H9 (cell line): ENCODE results near the gene DACH1. TPM values are rescaled to one million over a fixed set of nuclear protein-coding genes. Genes with fewer than 3 reads are reported as not detected.
A peak's percentile ranks its signal among the peaks of the same experiment; 100 is the strongest.

Experiments
- DNase-seq: peaks from one replicate; pipeline ENCODE4 v3.0.0-alpha.2; 2017
- H2AFZ ChIP-seq: one replicate; pipeline ENCODE4 v1.6.1; 2013; ENCODE audit warnings: mild to moderate bottlenecking, low read length, control low read depth, moderate library complexity
- H2AK5ac ChIP-seq: 2 replicates; pipeline ENCODE4 v1.6.1; 2013; ENCODE audit warnings: low read length, control low read depth, mixed read lengths; ENCODE audit not compliant: insufficient read length
- H2BK120ac ChIP-seq: one replicate; pipeline ENCODE4 v1.6.1; 2013; ENCODE audit warnings: low read depth, mild to moderate bottlenecking, low read length, control low read depth, inconsistent platforms; ENCODE audit not compliant: poor library complexity, severe bottlenecking
- H2BK12ac ChIP-seq: 2 replicates; pipeline ENCODE4 v1.6.1; 2013; ENCODE audit warnings: low read length, control low read depth, mixed read lengths, low read depth; ENCODE audit not compliant: insufficient read length
- H2BK15ac ChIP-seq: 2 replicates; pipeline ENCODE4 v1.6.1; 2013; ENCODE audit warnings: low read depth, low read length, control low read depth
- H2BK20ac ChIP-seq: one replicate; pipeline ENCODE4 v1.6.1; 2013; ENCODE audit warnings: low read depth, mild to moderate bottlenecking, low read length, control low read depth, inconsistent platforms; ENCODE audit not compliant: poor library complexity, severe bottlenecking
- H2BK5ac ChIP-seq: 2 replicates; pipeline ENCODE4 v1.6.1; 2013; ENCODE audit warnings: low read length, control low read depth, mixed read lengths; ENCODE audit not compliant: insufficient read length
- H3K14ac ChIP-seq: 2 replicates; pipeline ENCODE4 v1.6.1; 2013; ENCODE audit warnings: low read length, control low read depth; ENCODE audit not compliant: insufficient read depth
- H3K18ac ChIP-seq: 2 replicates; pipeline ENCODE4 v1.6.1; 2013; ENCODE audit warnings: low read depth, mild to moderate bottlenecking, mixed read lengths, low read length, control low read depth; ENCODE audit not compliant: insufficient read length
- H3K23ac ChIP-seq: 2 replicates; pipeline ENCODE4 v1.6.1; 2013; ENCODE audit warnings: low read length, control low read depth, mixed read lengths, low read depth; ENCODE audit not compliant: insufficient read length
- H3K23me2 ChIP-seq: 2 replicates; pipeline ENCODE4 v1.6.1; 2013; ENCODE audit warnings: low read depth, mild to moderate bottlenecking, mixed read lengths, low read length, control low read depth; ENCODE audit not compliant: insufficient read length, poor library complexity, severe bottlenecking
- H3K27ac ChIP-seq: 2 replicates; pipeline ENCODE4 v1.5.1; 2013; ENCODE audit warnings: low read length, control low read depth, mixed read lengths, low read depth; ENCODE audit not compliant: insufficient read length
- H3K27me3 ChIP-seq: 2 replicates; pipeline ENCODE4 v1.6.1; 2013; ENCODE audit warnings: low read length, control low read depth, inconsistent platforms; ENCODE audit not compliant: insufficient read depth
- H3K4ac ChIP-seq: 2 replicates; pipeline ENCODE4 v1.6.1; 2013; ENCODE audit warnings: low read depth, mild to moderate bottlenecking, control low read depth, inconsistent platforms, low read length, moderate library complexity
- H3K4me1 ChIP-seq: 2 replicates; pipeline ENCODE4 v1.6.1; 2013; ENCODE audit warnings: low read length, control low read depth, inconsistent platforms; ENCODE audit not compliant: insufficient read depth
- H3K4me2 ChIP-seq: 2 replicates; pipeline ENCODE4 v1.6.1; 2013; ENCODE audit warnings: low read length, control low read depth, mixed read lengths; ENCODE audit not compliant: insufficient read length, insufficient read depth
- H3K56ac ChIP-seq: 2 replicates; pipeline ENCODE4 v1.6.1; 2013; ENCODE audit warnings: low read depth, mild to moderate bottlenecking, mixed read lengths, low read length, control low read depth; ENCODE audit not compliant: insufficient read length
- H3K79me1 ChIP-seq: 2 replicates; pipeline ENCODE4 v1.6.1; 2013; ENCODE audit warnings: low read depth, mild to moderate bottlenecking, moderate library complexity, low read length, control low read depth, inconsistent platforms; ENCODE audit not compliant: insufficient read depth, poor library complexity, severe bottlenecking
- H3K79me2 ChIP-seq: 2 replicates; pipeline ENCODE4 v1.6.1; 2013; ENCODE audit warnings: low read length, control low read depth, inconsistent platforms; ENCODE audit not compliant: insufficient read depth
- H3K9ac ChIP-seq: 2 replicates; pipeline ENCODE4 v1.6.1; 2013; ENCODE audit warnings: low read length, control low read depth, mixed read lengths; ENCODE audit not compliant: insufficient read length; ENCODE audit errors: extremely low read depth
- H3K9me3 ChIP-seq: one replicate; pipeline ENCODE4 v1.6.1; 2013; ENCODE audit warnings: low read depth, low read length, inconsistent platforms; ENCODE audit not compliant: control insufficient read depth
- H3T11ph ChIP-seq: one replicate; pipeline ENCODE4 v1.6.1; 2013; ENCODE audit warnings: mild to moderate bottlenecking, low read length, control low read depth, inconsistent platforms
- H4K20me1 ChIP-seq: one replicate; pipeline ENCODE4 v1.6.1; 2013; ENCODE audit not compliant: control insufficient read depth, insufficient read length, insufficient read depth
- H4K5ac ChIP-seq: 2 replicates; pipeline ENCODE4 v1.6.1; 2013; ENCODE audit warnings: low read depth, mild to moderate bottlenecking, mixed read lengths, low read length, control low read depth; ENCODE audit not compliant: insufficient read length
- H4K8ac ChIP-seq: replicated peaks from 2 replicates; pipeline ENCODE4 v1.6.1; 2013; ENCODE audit warnings: low read length, control low read depth, mixed read lengths, low read depth; ENCODE audit not compliant: insufficient read length
- H4K91ac ChIP-seq: 2 replicates; pipeline ENCODE4 v1.6.1; 2013; ENCODE audit warnings: low read depth, mild to moderate bottlenecking, moderate library complexity, mixed read lengths, low read length, control low read depth; ENCODE audit not compliant: insufficient read length
- H3K27ac Mint-ChIP-seq, 3 experiments: 2 replicates in 2 of 3; 3 replicates in 1 of 3; pipeline ENCODE4 v1.8.0; 2020 to 2021; ENCODE audit warnings: mixed read lengths in 3 of 3, mild to moderate bottlenecking in 1 of 3, moderate library complexity in 1 of 3
- H3K27me3 Mint-ChIP-seq: 2 replicates; pipeline ENCODE4 v1.8.0; 2021; ENCODE audit warnings: low read depth, mild to moderate bottlenecking, moderate library complexity, mixed read lengths
- H3K36me3 Mint-ChIP-seq, 3 experiments: 2 replicates in 2 of 3; 3 replicates in 1 of 3; pipeline ENCODE4 v1.8.0; 2020 to 2021; ENCODE audit warnings: low read depth in 3 of 3, mixed read lengths in 3 of 3; ENCODE audit not compliant: insufficient read depth in 1 of 3
- H3K4me1 Mint-ChIP-seq, 2 experiments: 2 replicates each; pipeline ENCODE4 v1.8.0; 2020; ENCODE audit warnings: mixed read lengths in 2 of 2
- H3K4me3 Mint-ChIP-seq, 2 experiments: 2 replicates in 1 of 2; 3 replicates in 1 of 2; pipeline ENCODE4 v1.8.0; 2020 to 2021; ENCODE audit warnings: mild to moderate bottlenecking in 2 of 2, mixed read lengths in 2 of 2, moderate library complexity in 1 of 2
- H3K9me3 Mint-ChIP-seq, 2 experiments: 2 replicates in 1 of 2; 3 replicates in 1 of 2; pipeline ENCODE4 v1.8.0; 2020; ENCODE audit warnings: mild to moderate bottlenecking in 2 of 2, mixed read lengths in 2 of 2, moderate library complexity in 1 of 2
- WGBS: extraction: QIAGEN DNeasy Blood & Tissue Kit; methylation state at CpG from one replicate; pipeline ENCODE4 v1.1.7; 2013; ENCODE audit warnings: missing lambda C conversion rate, low lambda C conversion rate, mixed read lengths; ENCODE audit not compliant: insufficient read length; ENCODE audit errors: extremely low coverage; 5-methylcytosine and 5-hydroxymethylcytosine counted together
- total RNA-seq: library from RNA; stranded (reverse); gene quantifications from 2 replicates; pipeline ENCODE4 v1.2.1, GENCODE V29; 2021
- TF ChIP-seq, protein P1 (sequence below): fragments of 200-600 bp; sonication (generic); conservative IDR thresholded peaks from 3 replicates; pipeline ENCODE4 v1.8.0; 2021; ENCODE audit warnings: antibody characterized with exemption, mild to moderate bottlenecking

DACH1 gene
- total RNA-seq, 1 experiment from 2014 or later, result not detected

DNA sequence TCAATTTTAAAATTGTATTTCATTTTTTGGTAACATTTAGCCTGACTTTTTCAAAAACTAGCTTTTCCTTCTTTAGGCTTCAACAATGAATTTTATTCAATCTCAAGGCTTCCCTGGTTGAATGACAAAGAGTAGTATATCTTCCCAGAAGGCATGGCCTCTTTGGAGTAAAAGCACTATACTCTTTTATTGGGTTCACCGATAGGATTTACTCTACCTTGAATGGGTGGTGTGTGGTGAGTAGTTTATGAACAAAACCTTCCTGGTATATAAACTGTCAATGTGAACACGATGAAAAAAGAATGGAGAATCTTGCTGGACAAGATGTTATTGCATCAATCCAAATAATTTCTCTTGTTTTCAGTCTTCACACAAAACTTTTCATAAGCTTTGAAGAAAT, 167.7 kb downstream of the DACH1 start:
- H3K4me2 ChIP-seq, result no peak overlapping the region
- Mint-ChIP-seq H3K4me3 (no peak overlapping the region), H3K4me1 (peaks cover 7 to 8% of the 10 kb centered on the region in 2 experiments), H3K27me3 (0 out of 2 replicates have a peak, but pooled peaks cover 3% of the 10 kb centered on the region), H3K9me3 (no peaks in the 10 kb centered on the region), H3K36me3 (no peaks in the 10 kb centered on the region), H3K27ac (0 out of 7 replicates have a peak overlapping the region, but pooled peaks of 1 of the 3 experiments have one; percentile 12)
- WGBS, result no CpG with 5 or more reads among the region's 2 CpGs
- H2BK15ac ChIP-seq, result no peak overlapping the region
- H3K27me3 ChIP-seq, result no peaks in the 10 kb centered on the region
- H3K79me1 ChIP-seq, result no peaks in the 10 kb centered on the region
- H3K9me3 ChIP-seq, result no peaks in the 10 kb centered on the region
- no peak overlapping the region for H4K5ac ChIP-seq
- H2AFZ ChIP-seq, result no peak overlapping the region
- H4K8ac ChIP-seq, result no peak overlapping the region
- TF ChIP-seq, protein P1, sequence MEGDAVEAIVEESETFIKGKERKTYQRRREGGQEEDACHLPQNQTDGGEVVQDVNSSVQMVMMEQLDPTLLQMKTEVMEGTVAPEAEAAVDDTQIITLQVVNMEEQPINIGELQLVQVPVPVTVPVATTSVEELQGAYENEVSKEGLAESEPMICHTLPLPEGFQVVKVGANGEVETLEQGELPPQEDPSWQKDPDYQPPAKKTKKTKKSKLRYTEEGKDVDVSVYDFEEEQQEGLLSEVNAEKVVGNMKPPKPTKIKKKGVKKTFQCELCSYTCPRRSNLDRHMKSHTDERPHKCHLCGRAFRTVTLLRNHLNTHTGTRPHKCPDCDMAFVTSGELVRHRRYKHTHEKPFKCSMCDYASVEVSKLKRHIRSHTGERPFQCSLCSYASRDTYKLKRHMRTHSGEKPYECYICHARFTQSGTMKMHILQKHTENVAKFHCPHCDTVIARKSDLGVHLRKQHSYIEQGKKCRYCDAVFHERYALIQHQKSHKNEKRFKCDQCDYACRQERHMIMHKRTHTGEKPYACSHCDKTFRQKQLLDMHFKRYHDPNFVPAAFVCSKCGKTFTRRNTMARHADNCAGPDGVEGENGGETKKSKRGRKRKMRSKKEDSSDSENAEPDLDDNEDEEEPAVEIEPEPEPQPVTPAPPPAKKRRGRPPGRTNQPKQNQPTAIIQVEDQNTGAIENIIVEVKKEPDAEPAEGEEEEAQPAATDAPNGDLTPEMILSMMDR, result no peak
- H3K79me2 ChIP-seq, result no peaks in the 10 kb centered on the region
- no peak overlapping the region for H2AK5ac ChIP-seq
- no peak overlapping the region for H3K27ac ChIP-seq
- no peak overlapping the region for H2BK5ac ChIP-seq
- no peak overlapping the region for H2BK120ac ChIP-seq
- H3K23ac ChIP-seq, result no peak overlapping the region
- no peak overlapping the region for H3T11ph ChIP-seq
- no peak for DNase-seq
- no peak overlapping the region for H2BK12ac ChIP-seq
- no peak overlapping the region for H2BK20ac ChIP-seq
- no peaks in the 10 kb centered on the region for H3K4me1 ChIP-seq
- no peak overlapping the region for H3K18ac ChIP-seq
- no peaks in the 10 kb centered on the region for H3K23me2 ChIP-seq
- no peak overlapping the region for H3K4ac ChIP-seq
- no peak overlapping the region for H3K9ac ChIP-seq
- no peaks in the 10 kb centered on the region for H4K20me1 ChIP-seq
- no peak overlapping the region for H3K14ac ChIP-seq
- H3K56ac ChIP-seq, result no peak overlapping the region
- H4K91ac ChIP-seq, result no peak overlapping the region
